HG02642 (cell line): ENCODE data around the gene PSMB3.
A peak's percentile ranks its signal among the peaks of the same experiment; 100 is the strongest.
"Not testable (repeated sequence)": the region's sequence is repeated elsewhere in the genome, so short reads cannot be mapped to it uniquely, and the experiment has no call there.

Source experiments
- ATAC-seq: cut with Tn5 transposase; IDR thresholded peaks from one replicate; pipeline ENCODE4 v1.9.1; 2021; ENCODE audit warnings: mild to moderate bottlenecking; ENCODE audit not compliant: unreplicated experiment, poor library complexity

Gene PSMB3

GRCh38 chr17:38747463-38748148, 4.9 kb upstream of the PSMB3 start:
- ATAC-seq: no peak

GRCh38 chr17:38748149-38748891, 4.2 kb upstream of the PSMB3 start, which contains the start of gene PCGF2:
PCGF2 (minus strand) TSS chr17:38748336; CDS start chr17:38740402, 7,934 bp downstream.
- ATAC-seq: no peak

DNA sequence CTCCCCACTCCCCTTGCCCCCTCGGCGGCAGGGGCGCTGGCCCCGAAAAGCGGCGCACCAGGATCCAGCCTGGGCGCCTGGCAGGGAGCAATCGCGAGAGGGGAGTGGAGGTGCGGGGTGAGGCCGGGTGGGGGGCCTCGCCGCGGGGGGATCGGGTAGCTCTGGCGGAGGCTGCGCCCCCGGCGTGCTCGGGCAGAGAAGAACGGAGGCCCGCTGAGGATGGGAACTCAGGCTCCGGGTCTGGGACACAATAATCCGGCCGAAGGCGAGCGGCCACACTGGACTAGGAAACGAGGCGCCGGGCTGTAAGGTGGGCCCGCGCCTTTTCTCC, 3.7 kb upstream of the PSMB3 start:
- no peak for ATAC-seq

DNA sequence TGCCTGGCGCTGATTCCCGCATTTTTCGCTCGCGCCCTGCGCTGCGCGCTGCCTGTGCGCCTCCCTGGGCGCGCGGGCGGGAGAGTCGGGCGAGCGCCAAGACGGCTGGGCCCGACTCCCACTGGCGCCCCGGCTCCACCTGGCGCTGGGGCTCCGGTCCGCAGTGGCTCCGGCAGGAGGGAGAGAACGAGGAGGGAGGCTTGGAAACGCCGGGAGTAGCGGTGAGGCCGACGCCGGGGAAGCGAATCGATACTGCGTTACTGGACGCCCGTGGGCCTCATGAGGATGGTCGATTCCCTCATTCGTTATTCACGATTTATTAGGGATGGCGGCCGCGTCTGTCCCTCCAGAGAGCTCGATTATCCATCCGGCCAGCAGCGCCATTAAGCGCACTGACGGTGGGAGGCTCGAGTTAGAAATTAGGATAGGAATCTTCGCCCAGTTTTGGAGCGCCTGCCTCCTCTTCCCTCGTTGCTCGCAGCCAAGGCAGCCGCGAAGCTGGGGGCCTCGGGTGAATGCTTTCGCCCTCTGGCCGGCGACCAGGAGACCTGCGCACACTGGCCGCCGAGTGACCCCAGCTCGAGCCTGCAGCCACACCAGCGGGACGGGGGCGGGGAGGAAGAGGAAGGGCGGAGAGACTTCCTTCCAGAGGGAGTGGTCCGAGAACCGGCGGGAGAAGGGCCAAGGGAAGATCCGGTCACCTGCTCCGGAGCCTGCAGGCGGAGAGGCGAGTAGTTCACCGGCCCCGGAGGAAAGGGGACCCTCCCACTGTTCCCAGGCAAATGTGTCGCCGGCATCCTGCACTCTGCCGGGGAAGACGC, 3.1 kb upstream of the PSMB3 start:
- no peak for ATAC-seq

GRCh38 chr17:38750044-38750311, 2.6 kb upstream of the PSMB3 start:
- ATAC-seq: no peak

GRCh38 chr17:38750312-38751121, 2.0 kb upstream of the PSMB3 start:
- no peak for ATAC-seq

DNA sequence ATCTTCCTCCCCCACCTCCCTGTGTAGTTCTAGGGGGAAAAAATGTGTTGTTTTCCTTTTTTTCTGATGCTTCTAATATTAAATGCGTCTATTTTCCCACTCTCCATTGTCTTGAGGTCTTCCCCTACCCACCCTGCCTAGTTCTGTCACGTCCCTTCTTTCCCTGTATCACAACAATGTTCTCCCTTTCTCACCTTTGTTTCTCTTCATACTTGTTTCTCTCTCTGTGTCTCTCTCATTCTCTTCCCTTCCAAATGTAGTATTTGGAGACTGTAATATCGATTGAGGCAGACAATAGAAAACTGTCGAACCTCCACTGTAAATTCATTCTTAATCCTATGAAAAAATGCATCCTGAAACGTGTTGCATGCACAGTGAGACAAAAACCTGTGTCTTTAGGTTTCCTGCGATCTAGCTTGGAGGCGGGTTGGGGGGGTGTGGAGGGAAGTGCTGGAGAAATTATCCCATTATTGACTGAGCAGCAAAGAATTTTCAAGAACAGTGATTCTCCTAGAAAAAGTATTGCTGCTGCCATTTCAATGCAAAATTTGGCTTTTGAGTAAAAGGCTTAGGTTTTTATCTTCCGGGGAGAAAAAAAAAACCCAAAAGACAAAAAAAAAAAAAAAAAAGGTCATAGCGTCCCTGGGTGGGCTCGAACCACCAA, 1.3 kb upstream of the PSMB3 start:
- no peak for ATAC-seq

- peak; percentile 31 for ATAC-seq
Measured at GRCh38 chr17:38751808-38752307, 683 bp upstream of the PSMB3 start.

GRCh38 chr17:38753071-38753506, 548 bp downstream of the PSMB3 start:
- ATAC-seq: no peak

DNA sequence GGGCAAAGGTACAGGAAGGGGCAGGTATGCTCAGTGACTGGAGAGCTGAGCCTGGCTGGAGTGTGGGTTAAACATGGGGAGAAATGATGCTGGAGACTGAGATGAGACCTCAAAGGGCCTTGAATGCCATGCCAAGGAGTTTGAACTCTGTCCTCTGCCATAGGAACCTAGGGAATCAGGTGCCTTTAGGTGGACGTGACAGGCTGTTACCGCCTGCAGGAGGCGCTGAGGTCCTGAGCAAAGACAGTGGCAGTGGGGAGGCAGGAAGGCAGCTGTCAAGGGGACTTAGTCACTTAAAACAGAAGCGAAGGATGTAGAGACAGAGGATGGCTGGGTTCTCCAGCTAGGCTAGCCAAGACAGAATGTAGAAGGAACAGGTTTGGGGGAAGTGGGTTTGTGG, 9.1 kb downstream of the PSMB3 start:
- no peak for ATAC-seq

- ATAC-seq: no peak
Measured at GRCh38 chr17:38762231-38762630, 9.7 kb downstream of the PSMB3 start.

GRCh38 chr17:38766341-38766740, 13.8 kb downstream of the PSMB3 start:
- no peak for ATAC-seq

- no peak for ATAC-seq
Measured at GRCh38 chr17:38768417-38768816, 15.9 kb downstream of the PSMB3 start.

- no peak for ATAC-seq
Measured at GRCh38 chr17:38773258-38773657, 20.7 kb downstream of the PSMB3 start.

GRCh38 chr17:38777641-38778250, 25.2 kb downstream of the PSMB3 start:
- no peak for ATAC-seq

- no peak for ATAC-seq
Measured at GRCh38 chr17:38779965-38780752, 27.6 kb downstream of the PSMB3 start.

GRCh38 chr17:38783227-38783626, 30.7 kb downstream of the PSMB3 start:
- no peak for ATAC-seq

DNA sequence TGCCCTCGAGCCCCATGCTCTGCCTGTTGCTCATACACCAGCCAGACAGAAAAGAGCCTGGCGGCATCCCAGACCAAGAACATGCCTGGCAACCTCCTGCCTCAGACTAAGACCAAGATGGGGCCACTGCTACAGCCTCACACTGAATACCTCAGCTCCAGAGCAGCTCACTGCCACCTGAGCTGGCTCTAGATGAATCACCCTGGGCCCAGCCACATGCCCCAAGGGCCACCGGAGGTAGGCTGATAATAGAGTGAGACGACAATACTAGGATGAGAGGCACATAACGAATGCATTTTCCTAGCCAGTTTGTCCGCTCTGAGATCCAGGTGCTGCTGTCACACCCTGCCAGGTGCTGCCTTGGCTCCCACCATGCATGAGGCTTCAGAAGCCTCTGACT, 33.8 kb downstream of the PSMB3 start:
- ATAC-seq: no peak

DNA sequence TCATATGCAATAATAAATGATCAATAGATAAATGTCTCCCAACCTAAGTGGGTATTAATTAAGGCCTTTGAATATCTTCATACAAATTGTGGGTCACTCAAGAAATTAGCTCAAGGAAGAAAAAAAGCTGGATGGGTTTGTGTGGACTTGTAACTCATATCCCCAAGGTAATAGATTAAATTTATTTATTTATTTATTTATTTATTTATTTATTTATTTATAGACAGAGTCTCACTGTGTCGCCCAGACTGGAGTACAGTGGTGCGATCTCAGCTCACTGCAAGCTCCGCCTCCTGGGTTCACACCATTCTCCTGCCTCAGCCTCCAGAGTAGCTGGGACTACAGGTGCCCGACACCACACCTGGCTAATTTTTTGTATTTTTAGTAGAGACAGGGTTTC, 35.5 kb downstream of the PSMB3 start:
- not testable (repeated sequence) for ATAC-seq
